SK-N-SH (cell line): Measurements from ENCODE around the gene LRRC57.

Source experiments
- CHD2 ChIP-seq: fragments of 150-350 bp; IDR thresholded peaks from 2 replicates; pipeline ENCODE4 v1.6.1; 2018; ENCODE audit warnings: low read length; ENCODE audit not compliant: partially characterized antibody
- ELF1 ChIP-seq: IDR thresholded peaks from 2 replicates; pipeline ENCODE4 v1.4.0; 2012
- EP300 ChIP-seq, 2 experiments: IDR thresholded peaks; 2 replicates each; pipeline versions ENCODE4 v1.4.0 to v1.6.1; 2012; ENCODE audit warnings: borderline replicate concordance in 1 of 2, low read depth in 1 of 2, low read length in 1 of 2
- EZH2phosphoT487 ChIP-seq: fragments of 200-600 bp; sonication (generic); IDR thresholded peaks from 2 replicates; pipeline ENCODE4 v1.6.1; 2017; ENCODE audit warnings: low read depth, mixed run types, mild to moderate bottlenecking, antibody characterized with exemption, moderate library complexity, borderline replicate concordance
- JUND ChIP-seq: IDR thresholded peaks from 2 replicates; pipeline ENCODE4 v1.4.0; 2012
- MXI1 ChIP-seq: IDR thresholded peaks from 2 replicates; pipeline ENCODE4 v1.6.1; 2012; ENCODE audit warnings: mild to moderate bottlenecking, low read depth, low read length, improper control_type of control experiment
- POLR2AphosphoS5 ChIP-seq: IDR thresholded peaks from 2 replicates; pipeline ENCODE4 v1.6.1; 2012; ENCODE audit warnings: low read depth, low read length
- REST ChIP-seq: IDR thresholded peaks from 2 replicates; pipeline ENCODE4 v1.6.1; 2012; ENCODE audit warnings: mild to moderate bottlenecking, low read depth, low read length, moderate library complexity
- RFX5 ChIP-seq: IDR thresholded peaks from 2 replicates; pipeline ENCODE4 v1.6.1; 2012; ENCODE audit warnings: mild to moderate bottlenecking, improper control_type of control experiment, low read length
- RXRA ChIP-seq: IDR thresholded peaks from 2 replicates; pipeline ENCODE4 v1.4.0; 2012; ENCODE audit warnings: low read depth, mild to moderate bottlenecking, borderline replicate concordance
- SMC3 ChIP-seq: IDR thresholded peaks from 2 replicates; pipeline ENCODE4 v1.6.1; 2012; ENCODE audit warnings: low read depth, low read length, improper control_type of control experiment
- TEAD4 ChIP-seq: IDR thresholded peaks from 2 replicates; pipeline ENCODE4 v1.4.0; 2012; ENCODE audit warnings: mild to moderate bottlenecking, borderline replicate concordance; ENCODE audit not compliant: insufficient read depth
- YY1 ChIP-seq: IDR thresholded peaks from 2 replicates; pipeline ENCODE4 v1.4.0; 2012; ENCODE audit warnings: low read depth, mild to moderate bottlenecking
- TF ChIP-seq, protein P1 (sequence below): fragments of 200-600 bp; sonication (generic); IDR thresholded peaks from 2 replicates; pipeline ENCODE4 v1.6.1; 2017; ENCODE audit warnings: antibody characterized with exemption, mild to moderate bottlenecking, moderate library complexity

GRCh38 chr15:42499858-42500609, 48.6 kb downstream of the LRRC57 start:
- TF ChIP-seq, protein P1, sequence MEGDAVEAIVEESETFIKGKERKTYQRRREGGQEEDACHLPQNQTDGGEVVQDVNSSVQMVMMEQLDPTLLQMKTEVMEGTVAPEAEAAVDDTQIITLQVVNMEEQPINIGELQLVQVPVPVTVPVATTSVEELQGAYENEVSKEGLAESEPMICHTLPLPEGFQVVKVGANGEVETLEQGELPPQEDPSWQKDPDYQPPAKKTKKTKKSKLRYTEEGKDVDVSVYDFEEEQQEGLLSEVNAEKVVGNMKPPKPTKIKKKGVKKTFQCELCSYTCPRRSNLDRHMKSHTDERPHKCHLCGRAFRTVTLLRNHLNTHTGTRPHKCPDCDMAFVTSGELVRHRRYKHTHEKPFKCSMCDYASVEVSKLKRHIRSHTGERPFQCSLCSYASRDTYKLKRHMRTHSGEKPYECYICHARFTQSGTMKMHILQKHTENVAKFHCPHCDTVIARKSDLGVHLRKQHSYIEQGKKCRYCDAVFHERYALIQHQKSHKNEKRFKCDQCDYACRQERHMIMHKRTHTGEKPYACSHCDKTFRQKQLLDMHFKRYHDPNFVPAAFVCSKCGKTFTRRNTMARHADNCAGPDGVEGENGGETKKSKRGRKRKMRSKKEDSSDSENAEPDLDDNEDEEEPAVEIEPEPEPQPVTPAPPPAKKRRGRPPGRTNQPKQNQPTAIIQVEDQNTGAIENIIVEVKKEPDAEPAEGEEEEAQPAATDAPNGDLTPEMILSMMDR: no peak
- TF ChIP-seq REST (no peak), POLR2AphosphoS5 (no peak), EZH2phosphoT487 (no peak), EP300 (IDR thresholded peaks at IDR 0.05; ENCODE audit: borderline replicate concordance in 1 of 2, low read depth in 1 of 2, low read length in 1 of 2) (no peak), CHD2 (no peak), MXI1 (no peak), RXRA (no peak), ELF1 (no peak), JUND (no peak), SMC3 (no peak), TEAD4 (no peak), RFX5 (no peak), YY1 (no peak)
